Adrenal gland (tissue), 5 donors: ENCODE results near the gene GCSAML.

ENCODE experiments used
- CTCF ChIP-seq, 6 experiments: fragments of 450-650 bp in 4 of 6; fragments of 200-600 bp in 2 of 6; sonication (generic) in 1 of 6; IDR thresholded peaks; 1 replicate in 5 of 6; 2 replicates in 1 of 6; pipeline versions ENCODE4 v1.5.1 to v1.8.0; 2016 to 2021; ENCODE audit warnings: antibody characterized with exemption in 6 of 6, mild to moderate bottlenecking in 2 of 6, moderate library complexity in 1 of 6
- POLR2A ChIP-seq, 2 donors: fragments of 450-650 bp; IDR thresholded peaks; one replicate each; pipeline ENCODE4 v1.6.1; 2017; ENCODE audit warnings: antibody characterized with exemption in 2 of 2, mild to moderate bottlenecking in 2 of 2, moderate library complexity in 1 of 2
- donor health status: DM: no; HTN: no; CAD: no.

- no peak for TF ChIP-seq CTCF (IDR thresholded peaks at IDR 0.05)
- no peak for TF ChIP-seq POLR2A (IDR thresholded peaks at IDR 0.05)
Observed at GRCh38 chr1:247528812-247529474, 20.0 kb upstream of the GCSAML start.
